ENCODE measurements around the gene PCAT7.

GRCh38 chr9:94557376-94557775 is 2.5 kb downstream of the PCAT7 start:
- TF ChIP-seq CTCF (IDR thresholded peaks at IDR 0.05; ENCODE audit: poor library complexity) (no peak), EZH2 (IDR thresholded peaks at IDR 0.05; ENCODE audit: borderline replicate concordance) (no peak)
